Measurements from ENCODE around the gene RIOX2. TPM values are rescaled to one million over a fixed set of nuclear protein-coding genes. Genes with fewer than 3 reads are reported as not detected.

Gene RIOX2
- total RNA-seq, 4 donors from 2014 or later = 22.3 to 32.0 (median 24.4) TPM

DNA sequence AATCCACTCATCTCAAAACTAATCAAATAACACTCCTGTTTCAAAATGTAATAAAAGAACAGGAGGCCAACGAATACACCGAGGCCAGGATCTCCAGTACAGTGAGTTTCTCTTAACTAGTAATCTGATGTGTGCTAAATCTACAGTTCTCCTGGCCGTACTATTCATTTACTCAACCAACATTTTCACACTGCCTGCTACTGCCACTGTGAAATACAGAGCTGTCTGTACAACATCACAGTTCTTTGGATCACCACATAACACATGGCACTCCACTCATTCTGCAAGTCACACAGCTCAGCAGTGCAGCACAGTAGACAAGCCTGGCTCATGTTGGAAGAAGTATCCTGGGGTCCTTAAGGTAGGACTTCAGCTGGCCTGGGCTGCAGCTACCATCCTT, 21.9 kb downstream of the RIOX2 start:
- TF ChIP-seq POLR2AphosphoS5 (IDR thresholded peaks at IDR 0.05) (no peak), POLR2A (IDR thresholded peaks at IDR 0.05) (no peak)
- TF ChIP-seq, protein P1, sequence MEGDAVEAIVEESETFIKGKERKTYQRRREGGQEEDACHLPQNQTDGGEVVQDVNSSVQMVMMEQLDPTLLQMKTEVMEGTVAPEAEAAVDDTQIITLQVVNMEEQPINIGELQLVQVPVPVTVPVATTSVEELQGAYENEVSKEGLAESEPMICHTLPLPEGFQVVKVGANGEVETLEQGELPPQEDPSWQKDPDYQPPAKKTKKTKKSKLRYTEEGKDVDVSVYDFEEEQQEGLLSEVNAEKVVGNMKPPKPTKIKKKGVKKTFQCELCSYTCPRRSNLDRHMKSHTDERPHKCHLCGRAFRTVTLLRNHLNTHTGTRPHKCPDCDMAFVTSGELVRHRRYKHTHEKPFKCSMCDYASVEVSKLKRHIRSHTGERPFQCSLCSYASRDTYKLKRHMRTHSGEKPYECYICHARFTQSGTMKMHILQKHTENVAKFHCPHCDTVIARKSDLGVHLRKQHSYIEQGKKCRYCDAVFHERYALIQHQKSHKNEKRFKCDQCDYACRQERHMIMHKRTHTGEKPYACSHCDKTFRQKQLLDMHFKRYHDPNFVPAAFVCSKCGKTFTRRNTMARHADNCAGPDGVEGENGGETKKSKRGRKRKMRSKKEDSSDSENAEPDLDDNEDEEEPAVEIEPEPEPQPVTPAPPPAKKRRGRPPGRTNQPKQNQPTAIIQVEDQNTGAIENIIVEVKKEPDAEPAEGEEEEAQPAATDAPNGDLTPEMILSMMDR (IDR thresholded peaks at IDR 0.05) = no peak
- Histone ChIP-seq H3K9me3 (no peaks in the 10 kb centered on the region), H3K27ac (no peak overlapping the region), H3K27me3 (no peaks in the 10 kb centered on the region), H3K4me3 (no peak overlapping the region), H3K4me1 (no peaks in the 10 kb centered on the region), H3K36me3 (peaks cover 3 to 94% of the 10 kb centered on the region in 2 donors)
- no peak for ATAC-seq
- WGBS, 2 donors (ENCODE audit: low coverage in 1 of 2) = 81 to 87% methylated on average over 3 of the region's 3 CpGs

DNA sequence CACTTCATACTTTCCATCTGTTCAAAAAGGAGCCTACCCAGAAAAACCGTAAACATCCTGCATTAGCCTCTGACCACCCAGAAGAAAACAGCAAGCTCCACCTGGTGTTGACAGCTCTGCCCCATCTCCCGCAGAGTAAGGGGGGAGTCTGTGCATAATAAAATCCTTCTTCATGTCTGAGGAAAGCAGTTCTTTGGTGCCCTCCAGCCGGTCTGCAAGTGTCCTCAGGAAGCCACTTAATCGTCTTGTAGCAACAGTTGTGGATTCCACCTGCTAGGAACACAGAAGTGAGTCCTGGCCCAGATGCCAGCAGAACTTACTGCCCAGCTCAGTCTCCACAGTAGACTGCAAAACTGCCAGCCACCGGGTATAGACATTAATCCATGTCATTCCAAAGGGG, 22.5 kb downstream of the RIOX2 start:
- H3K4me3 ChIP-seq = no peak overlapping the region
- 56 to 61% methylated on average over 3 to 5 of the region's 5 CpGs for WGBS, 2 donors (ENCODE audit: low coverage in 1 of 2)
- no peak for ATAC-seq
- peaks cover 4 to 94% of the 10 kb centered on the region in 2 donors for H3K36me3 ChIP-seq
- TF ChIP-seq, protein P1 (IDR thresholded peaks at IDR 0.05) = no peak
- TF ChIP-seq POLR2A (IDR thresholded peaks at IDR 0.05) (no peak), EP300 (IDR thresholded peaks at IDR 0.05) (no peak), POLR2AphosphoS5 (IDR thresholded peaks at IDR 0.05) (no peak)
- H3K27ac ChIP-seq = no peak overlapping the region
- no peaks in the 10 kb centered on the region for H3K9me3 ChIP-seq
- no peaks in the 10 kb centered on the region for H3K27me3 ChIP-seq
- H3K4me1 ChIP-seq = no peaks in the 10 kb centered on the region

DNA sequence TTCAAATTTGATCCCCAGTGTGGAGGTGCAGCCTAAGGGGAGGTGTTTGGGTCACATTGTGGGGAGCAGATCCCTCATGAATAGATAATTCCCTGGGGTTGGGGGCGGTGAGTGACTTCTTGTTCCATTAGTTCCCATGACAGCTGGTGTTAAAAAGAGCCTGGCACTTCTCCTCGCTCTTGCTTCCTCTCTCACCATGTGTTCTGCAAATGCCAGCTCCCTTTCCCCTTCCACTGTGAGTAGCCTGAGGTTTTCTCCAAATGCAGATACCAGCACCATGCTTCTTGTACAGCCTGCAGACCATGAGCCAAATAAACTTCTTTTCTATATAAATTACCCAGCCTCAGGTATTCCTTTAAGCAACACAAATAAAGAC, 23.1 kb downstream of the RIOX2 start:
- no peaks in the 10 kb centered on the region for H3K4me1 ChIP-seq
- no peaks in the 10 kb centered on the region for H3K27me3 ChIP-seq
- TF ChIP-seq POLR2AphosphoS5 (IDR thresholded peaks at IDR 0.05) (no peak), EP300 (IDR thresholded peaks at IDR 0.05) (no peak), POLR2A (IDR thresholded peaks at IDR 0.05) (no peak)
- TF ChIP-seq, protein P1 (IDR thresholded peaks at IDR 0.05) = no peak
- H3K27ac ChIP-seq = no peak overlapping the region
- H3K36me3 ChIP-seq = peaks cover 4 to 94% of the 10 kb centered on the region in 2 donors
- no peaks in the 10 kb centered on the region for H3K9me3 ChIP-seq
- WGBS, 2 donors (ENCODE audit: low coverage in 1 of 2) = 89 to 94% methylated on average over 2 of the region's 2 CpGs
- no peak overlapping the region for H3K4me3 ChIP-seq
- ATAC-seq = no peak

DNA sequence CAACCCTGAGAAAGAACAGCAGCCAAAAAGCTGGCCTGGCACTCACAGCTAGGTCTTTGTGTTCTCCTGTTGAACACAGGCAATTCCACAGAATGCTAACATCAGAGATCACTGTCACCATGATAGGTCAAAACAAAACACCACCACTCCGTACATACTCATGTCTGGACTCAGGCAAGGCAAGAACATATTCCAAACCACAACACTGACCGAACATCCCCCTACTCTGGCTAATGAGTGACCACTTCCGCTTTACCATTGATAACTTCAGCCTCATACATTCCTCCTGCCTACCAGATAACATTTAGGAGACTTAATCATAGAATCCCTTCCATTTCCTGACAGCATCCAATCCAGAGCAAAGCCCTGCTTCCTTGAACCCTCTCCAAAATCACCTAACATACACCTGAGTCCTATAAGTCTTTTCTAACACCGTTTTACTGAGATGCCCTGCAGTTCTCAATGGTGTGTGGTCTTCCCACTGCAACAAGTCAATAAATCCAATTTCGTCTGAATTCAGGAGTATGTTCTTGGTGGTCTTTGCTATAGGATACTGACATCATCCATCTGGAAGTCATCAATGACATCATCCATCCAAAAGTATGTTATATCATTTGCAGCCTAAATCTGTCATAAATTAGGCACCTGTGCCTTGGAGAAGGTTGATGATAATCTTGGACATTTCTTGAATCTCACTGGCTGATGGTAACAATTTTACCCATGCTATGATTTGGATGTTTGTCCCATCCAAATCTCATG, 23.7 kb downstream of the RIOX2 start:
- Histone ChIP-seq H3K9me3 (no peaks in the 10 kb centered on the region), H3K27ac (no peak overlapping the region), H3K4me3 (no peak overlapping the region), H3K36me3 (peaks cover 4 to 94% of the 10 kb centered on the region in 2 donors), H3K4me1 (no peaks in the 10 kb centered on the region), H3K27me3 (no peaks in the 10 kb centered on the region)
- WGBS, 2 donors (ENCODE audit: low coverage in 1 of 2) = 80 to 85% methylated on average over 5 of the region's 5 CpGs
- TF ChIP-seq POLR2AphosphoS5 (IDR thresholded peaks at IDR 0.05) = no peak
- no peak for TF ChIP-seq POLR2A (IDR thresholded peaks at IDR 0.05)
- TF ChIP-seq, protein P1 (IDR thresholded peaks at IDR 0.05) = no peak
- no peak for TF ChIP-seq EP300 (IDR thresholded peaks at IDR 0.05)
- no peak for ATAC-seq

Data from gastroesophageal sphincter (tissue), 4 donors.